ENCODE measurements around the gene UGGT1. TPM values are rescaled to one million over a fixed set of nuclear protein-coding genes. Genes with fewer than 3 reads are reported as not detected.
A peak's percentile ranks its signal among the peaks of the same experiment; 100 is the strongest.

UGGT1 gene
- 39.2 and 45.6 TPM in 2 replicates for total RNA-seq

- peak; percentile 98 for DNase-seq (ENCODE audit: low read depth in 2 of 2)
These were observed at the start of gene UGGT1 for GRCh38 chr2:128090945-128091725. UGGT1 (plus strand) TSS chr2:128091200; CDS start chr2:128091358, 158 bp downstream.

GRCh38 chr2:128041561-128041960 is 49.4 kb upstream of the UGGT1 start:
- DNase-seq (ENCODE audit: low read depth in 2 of 2): no peak

GRCh38 chr2:128043041-128043440 is 48.0 kb upstream of the UGGT1 start:
- DNase-seq (ENCODE audit: low read depth in 2 of 2): no peak

GRCh38 chr2:128053331-128053730 is 37.7 kb upstream of the UGGT1 start:
- DNase-seq (ENCODE audit: low read depth in 2 of 2): no peak

GRCh38 chr2:128054104-128054885 is 36.7 kb upstream of the UGGT1 start:
- no peak for DNase-seq (ENCODE audit: low read depth in 2 of 2)

GRCh38 chr2:128057334-128057733 is 33.7 kb upstream of the UGGT1 start:
- DNase-seq (ENCODE audit: low read depth in 2 of 2): no peak

GRCh38 chr2:128058114-128058513 is 32.9 kb upstream of the UGGT1 start:
- DNase-seq (ENCODE audit: low read depth in 2 of 2): no peak

- DNase-seq (ENCODE audit: low read depth in 2 of 2): no peak
These were observed 28.4 kb upstream of the UGGT1 start for GRCh38 chr2:128062571-128062970.

GRCh38 chr2:128064353-128064752 is 26.6 kb upstream of the UGGT1 start:
- DNase-seq (ENCODE audit: low read depth in 2 of 2): no peak

- DNase-seq (ENCODE audit: low read depth in 2 of 2): peak in 1 of 2 donors; percentile 18
These were observed 21.2 kb upstream of the UGGT1 start for GRCh38 chr2:128069769-128070168.

GRCh38 chr2:128073278-128073677 is 17.7 kb upstream of the UGGT1 start:
- no peak for DNase-seq (ENCODE audit: low read depth in 2 of 2)

- no peak for DNase-seq (ENCODE audit: low read depth in 2 of 2)
These were observed 14.4 kb upstream of the UGGT1 start for GRCh38 chr2:128076461-128077106.

- DNase-seq (ENCODE audit: low read depth in 2 of 2): no peak
These were observed 6.2 kb upstream of the UGGT1 start for GRCh38 chr2:128084757-128085156.

- DNase-seq (ENCODE audit: low read depth in 2 of 2): no peak
These were observed 4.8 kb upstream of the UGGT1 start for GRCh38 chr2:128086244-128086643.

GRCh38 chr2:128090575-128090944 is 440 bp upstream of the UGGT1 start:
- DNase-seq (ENCODE audit: low read depth in 2 of 2): no peak

- DNase-seq (ENCODE audit: low read depth in 2 of 2): peak; percentile 52 to 59
These were observed 703 bp downstream of the UGGT1 start for GRCh38 chr2:128091726-128092080.

GRCh38 chr2:128092656-128093055 is 1.7 kb downstream of the UGGT1 start:
- no peak for DNase-seq (ENCODE audit: low read depth in 2 of 2)

- DNase-seq (ENCODE audit: low read depth in 2 of 2): no peak
These were observed 2.8 kb downstream of the UGGT1 start for GRCh38 chr2:128093762-128094161.

- DNase-seq (ENCODE audit: low read depth in 2 of 2): no peak
These were observed 4.2 kb downstream of the UGGT1 start for GRCh38 chr2:128095201-128095600.

GRCh38 chr2:128103407-128103806 is 12.4 kb downstream of the UGGT1 start:
- DNase-seq (ENCODE audit: low read depth in 2 of 2): no peak

- DNase-seq (ENCODE audit: low read depth in 2 of 2): no peak
These were observed 14.1 kb downstream of the UGGT1 start for GRCh38 chr2:128105072-128105471.

- DNase-seq (ENCODE audit: low read depth in 2 of 2): no peak
These were observed 17.2 kb downstream of the UGGT1 start for GRCh38 chr2:128108166-128108565.
